GM23248 (cell line): Measurements from ENCODE around the gene ERC2.

Source experiments
- EZH2 ChIP-seq: fragments of 200-600 bp; sonication (generic); IDR thresholded peaks from 2 replicates; pipeline ENCODE4 v1.6.1; 2018; ENCODE audit warnings: antibody characterized with exemption, mild to moderate bottlenecking; ENCODE audit not compliant: insufficient read depth, poor library complexity, severe bottlenecking
- EZH2phosphoT487 ChIP-seq: fragments of 200-600 bp; sonication (generic); IDR thresholded peaks from 2 replicates; pipeline ENCODE4 v1.6.1; 2018; ENCODE audit warnings: antibody characterized with exemption, moderate library complexity, mild to moderate bottlenecking, low read depth; ENCODE audit not compliant: insufficient read depth

DNA sequence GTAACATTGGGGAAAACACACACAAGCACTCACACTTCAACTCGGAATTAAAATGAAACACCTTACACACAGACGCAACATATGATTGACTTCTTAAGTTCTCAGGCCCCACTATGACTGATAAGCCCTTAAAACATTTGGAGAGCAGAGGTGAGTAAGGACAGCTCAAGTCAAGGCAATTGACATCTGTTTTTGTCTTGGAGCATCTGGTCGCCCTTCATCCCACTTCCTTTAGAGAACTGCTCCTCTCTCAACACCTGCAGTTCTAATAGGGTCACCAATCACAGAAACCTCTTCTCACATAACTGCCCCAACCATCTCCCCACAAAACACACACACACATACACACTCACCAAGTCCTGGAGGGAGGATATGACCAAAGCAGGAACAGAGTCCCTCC, 43.4 kb downstream of the ERC2 start:
- TF ChIP-seq EZH2phosphoT487 (no peak), EZH2 (no peak)
